HG03439 (cell line): ENCODE data around the gene ATAD3C.
"Not testable (repeated sequence)": the region's sequence is repeated elsewhere in the genome, so short reads cannot be mapped to it uniquely, and the experiment has no call there.

ENCODE experiments used
- ATAC-seq: cut with Tn5 transposase; IDR thresholded peaks from one replicate; pipeline ENCODE4 v1.9.1; 2021; ENCODE audit warnings: mild to moderate bottlenecking, moderate library complexity; ENCODE audit not compliant: unreplicated experiment

The ATAD3C gene

DNA sequence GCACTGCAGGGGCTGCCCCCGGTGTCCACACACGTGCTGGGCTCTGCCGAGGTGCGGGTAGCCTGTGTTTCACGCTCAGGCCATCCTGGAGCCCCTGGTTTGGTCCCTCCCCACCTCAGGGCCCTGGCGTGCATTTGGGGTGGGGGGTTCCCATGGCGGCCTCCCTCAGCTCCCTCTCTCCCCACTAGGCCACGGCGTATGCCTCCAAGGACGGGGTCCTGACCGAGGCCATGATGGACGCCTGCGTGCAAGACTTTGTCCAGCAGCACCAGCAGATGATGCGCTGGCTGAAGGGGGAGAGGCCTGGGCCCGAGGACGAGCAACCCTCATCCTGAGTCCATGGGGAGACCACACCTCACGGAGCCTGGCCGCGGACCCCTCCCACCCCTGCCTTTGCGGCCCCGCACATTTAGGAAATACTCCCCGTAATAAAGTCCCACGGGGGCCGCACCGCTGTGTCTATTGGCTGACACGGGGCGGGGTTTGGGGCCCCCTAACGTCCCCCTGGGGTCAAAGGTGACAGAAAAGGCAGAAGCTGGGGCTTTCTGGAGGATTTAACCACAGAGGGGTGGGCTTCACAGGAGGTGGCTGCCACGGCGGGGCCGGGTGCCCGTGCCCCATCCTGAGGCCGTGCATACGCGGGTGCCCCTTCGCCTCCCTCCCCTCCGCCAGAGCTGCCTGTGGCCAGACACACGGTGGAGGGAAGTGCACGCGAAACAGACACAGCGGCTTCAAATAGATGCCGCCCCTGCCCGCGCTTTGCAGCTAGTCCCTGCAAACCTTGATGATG, 18.9 kb downstream of the ATAD3C start:
- ATAC-seq: not testable (repeated sequence)

DNA sequence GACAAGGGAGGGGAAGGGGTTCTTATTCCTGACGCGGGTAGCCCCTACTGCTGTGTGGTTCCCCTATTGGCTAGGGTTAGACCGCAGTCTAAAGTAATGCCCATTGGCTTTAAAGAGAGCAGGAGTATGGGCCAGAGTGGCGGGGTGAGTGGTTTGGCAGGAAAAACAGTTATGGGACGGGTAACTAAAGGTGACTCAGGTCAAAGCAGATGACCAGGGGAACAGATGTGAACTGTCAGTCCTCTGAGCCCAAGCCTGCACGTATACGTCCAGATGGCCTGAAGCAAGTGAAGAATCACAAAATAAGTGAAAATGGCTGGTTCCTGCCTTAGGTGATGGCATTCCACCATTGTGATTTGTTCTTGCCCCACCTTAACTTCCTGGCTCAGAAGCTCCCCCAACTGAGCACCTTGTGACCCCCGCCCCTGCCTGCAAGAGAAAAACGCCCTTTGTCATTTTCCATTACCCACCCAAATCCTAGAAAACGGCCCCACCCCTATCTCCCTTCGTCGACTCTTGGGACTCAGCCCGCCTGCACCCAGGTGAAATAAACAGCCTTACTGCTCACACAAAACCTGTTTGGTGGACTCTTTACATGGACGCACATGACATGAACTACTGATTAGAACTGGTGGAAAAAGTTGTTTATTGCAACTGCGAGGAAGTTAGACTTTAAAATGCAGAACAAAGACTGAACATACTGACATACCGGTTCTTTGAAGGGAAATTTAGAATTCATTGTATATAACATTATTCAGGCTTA, 21.3 kb downstream of the ATAD3C start:
- no peak for ATAC-seq

DNA sequence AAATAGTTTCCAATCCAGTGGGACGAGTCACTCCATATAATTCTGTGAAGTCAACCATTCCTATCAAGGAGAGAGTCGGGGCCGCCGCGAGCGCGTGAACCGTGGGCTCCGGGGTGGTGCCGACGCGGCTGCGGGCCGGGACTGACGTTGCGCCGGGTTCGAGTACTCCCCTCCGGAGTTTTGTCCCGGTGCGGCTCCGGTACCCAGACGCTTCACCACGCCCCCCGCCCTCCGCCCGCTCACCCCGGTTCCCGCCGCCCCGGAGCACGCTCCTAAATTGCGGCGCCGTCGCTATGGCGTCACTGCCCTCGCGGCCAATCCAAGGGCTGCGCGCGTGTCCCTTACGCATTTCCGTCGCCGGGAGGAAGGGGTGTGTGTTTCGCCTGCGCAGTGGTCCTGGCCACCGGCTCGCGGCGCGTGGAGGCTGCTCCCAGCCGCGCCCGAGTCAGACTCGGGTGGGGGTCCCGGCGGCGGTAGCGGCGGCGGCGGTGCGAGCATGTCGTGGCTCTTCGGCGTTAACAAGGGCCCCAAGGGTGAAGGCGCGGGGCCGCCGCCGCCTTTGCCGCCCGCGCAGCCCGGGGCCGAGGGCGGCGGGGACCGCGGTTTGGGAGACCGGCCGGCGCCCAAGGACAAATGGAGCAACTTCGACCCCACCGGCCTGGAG, 22.0 kb downstream of the ATAD3C start, which contains the start of gene ATAD3B:
TSS of gene ATAD3B (plus strand) at position 377 of the 664 bp plus-strand sequence. CDS start at position 497, 120 bp downstream.
- ATAC-seq: peak; percentile 87

DNA sequence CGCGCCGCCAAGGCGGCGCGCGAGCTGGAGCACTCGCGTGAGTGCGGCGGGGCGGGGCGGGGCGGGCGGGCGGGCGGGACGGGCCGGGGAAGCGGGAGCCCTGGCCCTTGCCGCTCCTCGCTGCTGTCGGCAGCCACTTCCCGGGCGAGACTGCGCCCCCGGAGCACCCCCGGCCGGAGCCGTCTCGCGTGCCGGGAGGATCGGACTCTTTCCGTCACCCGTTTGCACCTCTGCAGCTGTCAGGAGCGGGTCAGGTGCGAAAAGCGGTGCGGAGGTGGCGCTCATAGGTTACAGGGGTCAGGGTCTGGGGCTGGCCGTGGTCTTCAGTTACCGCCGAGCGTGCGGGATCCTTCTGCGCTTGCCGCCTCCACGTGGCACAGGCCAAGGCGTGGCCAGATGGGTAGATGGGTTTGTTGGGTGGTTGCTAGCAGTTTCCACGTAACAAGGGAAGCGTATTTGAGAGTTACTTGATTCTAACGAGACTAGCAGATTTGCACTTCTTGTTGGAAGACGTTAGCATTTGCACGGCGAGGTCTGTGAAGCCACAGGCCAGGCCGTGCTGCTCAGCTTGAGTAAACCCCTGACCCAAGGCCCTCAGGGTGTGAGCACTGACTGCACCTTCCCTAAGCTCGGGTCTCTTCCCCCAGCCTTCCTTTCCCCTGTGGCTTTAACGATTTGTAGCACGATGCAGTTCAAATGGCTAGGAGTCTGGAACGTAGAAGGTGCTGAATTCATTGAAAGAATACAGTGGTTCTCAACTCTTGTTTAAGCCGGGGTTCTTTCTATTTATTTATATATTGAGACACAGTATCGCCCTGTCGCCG, 22.8 kb downstream of the ATAD3C start:
- ATAC-seq: peak; percentile 21

DNA sequence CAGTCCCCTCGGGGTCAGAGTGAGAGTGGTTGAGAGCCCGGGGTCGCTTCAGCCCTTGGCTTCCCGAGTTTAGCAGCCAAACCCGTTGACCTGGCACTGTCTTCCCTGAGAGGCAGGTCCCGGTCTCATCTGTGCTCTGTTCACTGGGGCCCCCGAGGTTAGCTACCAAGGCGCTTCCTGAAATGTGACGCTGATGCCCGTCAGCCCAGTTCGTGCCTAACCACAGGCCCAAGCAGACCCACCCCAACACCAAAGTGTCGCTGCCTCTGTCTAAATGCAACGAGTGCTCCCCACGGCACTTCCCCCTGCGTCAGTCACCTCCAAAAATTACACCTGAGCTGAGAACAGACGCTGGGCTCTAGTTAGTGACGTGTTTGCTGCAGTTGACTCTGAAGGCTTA, 26.5 kb downstream of the ATAD3C start:
- not testable (repeated sequence) for ATAC-seq

DNA sequence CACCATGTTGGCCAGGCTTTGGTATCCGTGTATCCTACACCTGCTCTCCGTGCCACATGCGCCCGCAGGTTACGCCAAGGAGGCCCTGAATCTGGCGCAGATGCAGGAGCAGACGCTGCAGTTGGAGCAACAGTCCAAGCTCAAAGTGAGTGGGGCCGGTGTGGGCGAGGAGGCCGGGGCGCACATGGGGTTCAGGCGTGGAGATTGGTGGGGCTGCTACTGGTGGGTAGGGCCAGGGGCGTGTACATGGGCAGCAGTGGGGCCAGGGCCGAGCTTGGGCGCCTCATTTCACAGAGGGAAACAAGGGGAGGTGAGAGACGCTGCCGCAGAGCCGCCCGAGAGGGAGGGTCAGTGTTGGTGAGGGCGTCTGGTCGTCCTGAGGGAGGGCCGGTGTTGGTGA, 27.7 kb downstream of the ATAD3C start:
- no peak for ATAC-seq

DNA sequence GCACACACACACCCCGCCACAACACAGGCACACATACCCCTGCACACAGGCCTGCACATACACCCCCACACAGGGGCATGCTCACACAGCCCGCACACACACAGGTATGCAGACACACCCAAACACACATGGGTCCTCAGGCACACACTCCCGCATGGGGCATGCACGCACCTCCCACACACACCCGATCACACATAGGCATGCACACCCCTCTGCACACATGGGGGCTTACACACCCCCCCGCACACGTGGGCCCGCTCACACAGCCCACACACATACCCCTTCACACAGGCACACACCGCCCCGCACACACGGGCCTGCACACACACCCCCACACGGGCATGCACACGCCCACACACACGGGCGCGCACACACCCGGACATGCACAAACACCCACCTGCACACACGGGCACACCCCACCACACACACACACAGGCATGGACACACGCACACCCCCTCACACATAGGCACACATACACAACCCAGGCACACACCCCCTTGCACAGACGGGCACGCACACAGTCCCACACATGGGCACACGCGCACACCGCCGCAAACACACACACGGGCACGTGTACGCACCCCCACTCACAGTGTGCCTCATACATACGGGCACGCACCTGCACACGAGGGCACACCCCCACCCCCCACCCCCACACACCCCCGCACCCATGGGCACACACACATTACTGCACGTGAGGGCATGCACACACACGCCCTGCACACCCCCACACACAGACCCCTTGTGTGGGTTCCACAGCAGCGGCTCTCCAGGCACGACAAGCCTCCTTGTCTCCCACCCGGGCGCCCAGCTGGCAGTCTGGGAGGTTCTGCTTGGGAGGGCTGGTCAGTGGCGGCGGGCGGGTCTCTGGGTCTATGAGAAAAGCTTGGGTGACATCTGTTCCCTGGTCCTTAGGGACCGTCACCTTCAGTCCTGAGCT, 30.3 kb downstream of the ATAD3C start:
- ATAC-seq: no peak

DNA sequence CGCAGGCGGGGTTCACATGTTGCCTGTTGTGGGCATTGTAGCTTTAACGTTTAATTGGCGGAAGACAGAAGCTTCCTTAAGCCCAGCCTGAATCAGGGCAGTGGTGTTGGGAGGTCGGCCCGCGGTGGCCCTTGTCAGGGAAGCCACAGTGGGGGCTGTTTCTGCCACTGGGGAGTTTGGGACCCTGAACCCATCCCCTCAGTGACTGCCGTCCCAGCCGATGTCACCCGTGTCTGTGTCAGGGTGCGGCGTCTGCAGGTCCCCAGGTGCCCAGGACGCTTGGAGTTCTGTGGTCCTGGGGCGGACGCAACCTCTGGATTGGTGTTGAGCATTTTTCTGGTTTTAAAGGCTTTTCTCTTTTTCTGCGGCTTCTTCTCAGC, 31.0 kb downstream of the ATAD3C start:
- not testable (repeated sequence) for ATAC-seq

DNA sequence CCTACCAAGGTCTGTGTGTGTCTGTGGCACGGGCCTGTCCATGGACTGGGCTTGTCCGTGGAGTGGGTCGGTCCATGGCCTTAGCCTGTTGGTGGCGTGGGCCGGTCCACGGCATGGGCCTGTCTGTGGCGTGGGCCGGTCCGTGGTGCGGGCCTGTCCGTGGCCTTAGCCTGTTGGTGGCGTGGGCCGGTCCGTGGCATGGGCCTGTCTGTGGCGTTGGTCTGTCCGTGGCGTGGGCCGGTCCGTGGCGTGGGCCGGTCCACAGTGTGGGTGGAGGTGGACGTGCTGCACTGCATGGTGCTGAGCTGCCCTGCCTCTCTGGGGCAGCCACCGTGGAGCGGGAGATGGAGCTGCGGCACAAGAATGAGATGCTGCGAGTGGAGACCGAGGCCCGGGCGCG, 32.3 kb downstream of the ATAD3C start:
- not testable (repeated sequence) for ATAC-seq

DNA sequence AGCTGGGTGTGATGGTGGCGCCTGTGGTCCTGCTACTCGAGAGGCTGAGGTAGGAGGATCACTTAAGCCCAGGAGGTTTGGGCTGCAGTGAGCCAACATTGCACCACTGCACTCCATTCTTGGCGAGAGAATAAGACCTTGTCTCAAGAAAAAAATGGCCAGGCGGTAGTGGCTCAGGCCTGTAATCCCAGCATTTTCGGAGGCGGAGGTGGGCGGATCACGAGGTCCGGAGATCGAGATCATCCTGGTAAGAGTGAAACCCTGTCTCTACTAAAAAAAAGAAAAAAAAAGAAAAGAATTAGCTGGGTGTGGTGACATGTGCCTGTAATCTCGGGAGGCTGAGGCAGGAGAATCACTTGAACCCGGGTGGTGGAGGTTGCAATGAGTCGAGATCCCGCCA, 33.4 kb downstream of the ATAD3C start:
- no peak for ATAC-seq

DNA sequence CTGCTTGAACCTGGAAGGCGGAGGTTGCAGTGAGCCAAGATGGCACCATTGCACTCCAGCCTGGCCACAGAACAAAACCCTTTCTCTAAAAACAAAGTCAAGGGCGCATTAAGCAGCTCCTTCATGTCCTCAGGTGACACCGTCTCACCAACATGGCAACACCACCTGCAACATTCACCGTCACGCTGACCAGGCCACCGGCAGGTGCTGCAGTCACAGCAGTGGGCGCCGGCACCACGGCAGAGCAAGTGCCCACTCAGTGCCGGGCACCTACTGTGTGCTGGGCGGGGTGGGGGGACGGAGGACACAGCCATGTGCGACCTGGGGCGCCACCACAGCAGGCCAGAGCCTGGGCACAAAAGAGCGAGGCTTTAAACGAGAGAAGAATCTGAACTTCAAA, 34.2 kb downstream of the ATAD3C start:
- no peak for ATAC-seq

DNA sequence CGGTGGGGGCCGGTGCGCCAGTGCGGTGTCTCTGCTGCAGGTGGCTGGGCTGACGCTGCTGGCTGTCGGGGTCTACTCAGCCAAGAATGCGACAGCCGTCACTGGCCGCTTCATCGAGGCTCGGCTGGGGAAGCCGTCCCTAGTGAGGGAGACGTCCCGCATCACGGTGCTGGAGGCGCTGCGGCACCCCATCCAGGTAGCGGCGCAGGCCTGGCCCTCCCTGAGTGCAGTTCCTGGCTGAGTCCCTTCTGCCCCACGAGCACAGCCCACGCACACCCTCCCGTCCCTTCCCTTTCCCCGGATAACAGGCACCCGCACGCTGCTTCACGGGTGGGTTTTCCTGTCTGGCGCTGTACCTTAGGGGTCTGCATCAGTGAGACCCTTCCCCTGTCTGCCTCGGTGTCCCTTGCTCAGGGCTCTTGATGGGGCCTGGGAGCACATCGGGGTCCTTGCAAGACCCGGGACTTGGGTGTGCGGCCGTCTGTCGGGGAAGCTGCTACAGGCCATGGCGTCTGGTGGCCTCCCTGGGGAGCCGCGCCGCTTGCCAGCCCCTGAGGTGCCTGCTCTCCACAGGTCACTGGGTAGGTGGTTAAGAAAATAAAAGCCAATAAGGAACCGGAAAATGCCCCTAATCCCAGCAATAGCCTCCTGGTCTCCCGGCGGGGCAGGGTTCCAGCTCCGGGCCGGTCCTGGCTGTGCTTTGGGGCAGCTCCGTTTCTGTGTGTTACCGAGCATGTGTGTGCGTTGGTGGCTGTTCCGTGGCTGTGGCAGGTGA, 35.7 kb downstream of the ATAD3C start:
- ATAC-seq: not testable (repeated sequence)

DNA sequence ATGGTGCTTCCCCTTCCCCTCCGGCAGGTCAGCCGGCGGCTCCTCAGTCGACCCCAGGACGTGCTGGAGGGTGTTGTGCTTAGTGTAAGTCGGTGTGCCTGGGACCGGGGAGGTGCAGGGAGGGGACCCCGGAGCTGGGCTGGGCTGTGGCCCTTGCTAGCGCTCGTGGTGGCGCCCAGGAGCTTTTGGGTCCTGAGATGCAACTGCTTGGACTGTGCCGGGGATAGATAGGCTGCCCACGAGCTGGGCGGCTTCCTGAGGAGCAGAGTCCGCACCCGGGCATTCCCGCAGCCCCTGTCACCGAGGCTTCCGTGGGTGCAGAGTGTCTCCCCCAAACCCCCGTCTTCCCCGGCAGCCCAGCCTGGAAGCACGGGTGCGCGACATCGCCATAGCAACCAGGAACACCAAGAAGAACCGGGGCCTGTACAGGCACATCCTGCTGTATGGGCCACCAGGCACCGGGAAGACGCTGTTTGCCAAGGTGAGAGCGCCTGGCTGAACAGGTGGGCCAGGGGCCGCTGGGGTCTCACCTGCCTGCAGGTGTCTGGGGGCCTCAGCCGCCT, 36.3 kb downstream of the ATAD3C start:
- not testable (repeated sequence) for ATAC-seq

DNA sequence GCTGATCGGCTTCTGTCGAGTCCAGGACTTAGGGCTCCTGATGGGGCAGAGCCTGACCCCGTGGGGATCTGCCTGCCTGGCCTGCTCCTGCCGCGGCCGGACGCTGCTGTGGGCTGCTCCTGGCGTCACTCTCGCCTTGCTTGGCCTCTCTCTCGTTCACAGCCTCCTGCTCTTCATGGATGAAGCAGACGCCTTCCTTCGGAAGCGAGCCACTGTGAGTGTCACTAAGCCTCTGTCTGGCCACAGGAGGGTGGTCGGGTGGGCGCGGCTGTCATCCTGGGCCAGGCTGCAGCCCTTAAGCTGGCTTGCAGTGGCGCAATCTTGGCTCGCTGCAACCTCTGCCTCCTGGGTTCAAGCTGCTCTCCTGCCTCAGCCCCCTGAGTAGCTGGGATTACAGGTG, 38.2 kb downstream of the ATAD3C start:
- ATAC-seq: no peak

DNA sequence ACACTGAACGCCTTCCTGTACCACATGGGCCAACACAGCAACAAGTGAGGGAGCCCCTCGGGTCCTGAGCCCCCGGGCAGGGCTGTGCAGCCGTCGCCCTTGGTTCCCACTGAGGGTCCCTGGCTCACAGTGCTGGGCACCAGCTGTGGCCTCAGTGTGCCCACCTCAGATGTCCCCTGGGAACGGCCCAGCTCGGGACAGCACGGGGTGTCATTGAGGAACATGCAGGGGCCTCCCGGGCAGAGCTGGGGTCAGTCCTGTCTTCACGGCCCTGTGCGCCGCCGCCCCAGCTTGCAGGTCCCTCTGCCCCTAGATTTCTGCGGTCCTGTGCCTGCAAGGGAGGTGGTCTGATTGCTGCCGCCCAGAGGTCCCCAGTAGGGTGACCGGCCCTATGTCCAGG, 39.7 kb downstream of the ATAD3C start:
- ATAC-seq: no peak

DNA sequence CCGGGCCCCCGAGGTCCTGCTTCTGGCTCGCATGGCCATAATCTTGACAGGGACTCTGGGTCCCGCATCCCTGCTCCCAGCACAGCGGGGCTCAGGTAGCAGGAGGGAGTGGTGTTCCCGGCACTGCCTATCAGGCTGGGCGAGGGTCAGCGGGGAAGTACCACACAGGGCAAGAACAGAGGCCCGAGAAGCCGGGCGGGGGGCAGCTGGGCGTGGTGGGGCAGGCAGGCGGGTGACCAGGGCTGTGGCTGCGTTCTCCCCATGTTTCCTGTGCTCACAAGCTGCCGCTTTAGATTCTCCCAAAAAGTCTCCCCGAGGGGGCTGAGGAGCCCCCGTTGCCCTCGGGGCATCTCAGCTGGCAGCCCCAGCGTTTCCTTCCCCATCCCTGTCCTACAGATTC, 40.4 kb downstream of the ATAD3C start:
- ATAC-seq: no peak

DNA sequence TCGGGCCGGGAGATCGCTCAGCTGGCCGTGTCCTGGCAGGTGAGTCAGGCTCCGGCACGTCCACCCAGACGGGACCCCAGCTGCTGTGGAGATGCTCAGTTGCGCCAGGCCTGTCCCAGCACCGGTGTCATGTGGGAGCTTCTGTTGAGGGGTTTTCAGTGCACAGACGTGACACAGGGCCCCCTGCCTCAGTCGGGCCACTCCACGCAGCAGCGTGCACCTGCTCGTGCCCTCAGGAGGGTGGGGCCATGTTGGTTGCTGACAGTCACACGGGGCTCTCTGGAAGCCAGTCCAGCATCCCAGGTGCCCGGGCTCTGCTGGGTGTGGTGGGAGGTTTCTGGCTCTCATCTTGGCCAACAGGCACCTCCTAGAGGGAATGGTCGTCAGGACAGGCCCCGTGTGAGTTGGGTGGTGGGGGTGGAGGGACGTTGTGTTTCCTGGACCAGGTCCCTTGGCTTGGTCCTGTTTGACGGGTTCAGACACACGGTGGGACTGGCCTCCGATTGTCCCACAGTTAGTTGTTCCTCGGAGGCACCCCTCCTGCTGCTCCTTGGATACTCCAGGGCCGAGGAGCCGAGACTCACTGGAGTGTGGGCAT, 41.2 kb downstream of the ATAD3C start:
- ATAC-seq: no peak

DNA sequence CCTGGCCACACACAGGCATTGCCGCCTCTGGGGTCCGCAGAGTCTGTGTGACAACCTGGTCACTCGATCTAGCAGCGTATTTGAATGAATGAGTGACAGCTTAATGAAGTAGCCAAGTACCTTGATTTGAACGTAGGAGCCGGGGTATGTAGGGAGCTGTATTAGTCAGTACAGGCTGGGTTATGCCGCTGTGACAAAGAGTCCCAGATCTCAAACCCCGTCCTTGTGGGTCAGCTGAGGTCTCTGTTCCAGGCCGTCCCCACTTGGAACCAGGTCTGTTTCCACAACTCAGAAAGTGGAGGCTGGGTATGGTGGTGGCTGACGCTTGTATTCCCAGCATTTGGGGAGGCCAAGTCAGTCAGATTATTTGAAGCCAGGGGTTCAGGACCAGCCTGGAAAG, 42.1 kb downstream of the ATAD3C start:
- no peak for ATAC-seq
